ENCODE measurements around the gene CNTNAP2.

GRCh38 chr7:147400221-147400689 is 1283.7 kb downstream of the CNTNAP2 start:
- no peak for TF ChIP-seq CTCF (IDR thresholded peaks at IDR 0.05)
- no peak for TF ChIP-seq POLR2A (IDR thresholded peaks at IDR 0.05)

All from testis (tissue), 2 donors.